ENCODE data around the gene LBR.

Gene LBR

DNA sequence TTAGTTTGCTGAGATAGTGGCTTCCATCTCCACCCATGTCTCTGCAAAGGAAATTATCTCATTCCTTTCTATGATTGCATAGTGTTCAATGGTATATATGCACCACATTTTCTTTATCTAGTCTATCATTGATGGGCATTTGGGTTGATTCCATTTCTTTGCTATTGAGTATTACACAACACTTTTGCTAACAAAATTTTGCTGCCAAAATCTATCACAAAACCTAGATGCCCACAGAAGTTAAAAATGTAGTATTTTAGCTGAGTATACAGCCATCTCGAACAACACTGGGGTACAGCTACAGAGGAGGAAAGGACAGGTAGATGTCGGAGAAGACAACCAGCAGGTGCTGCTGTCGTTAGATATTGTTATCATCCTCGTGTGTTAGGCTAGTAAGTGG is 67.7 kb downstream of the LBR start:
- Histone ChIP-seq H3K27me3 (ENCODE audit: insufficient read depth, insufficient read length) (peaks cover 4% of the 10 kb centered on the region), H3K4me1 (ENCODE audit: insufficient read depth, insufficient read length) (no peaks in the 10 kb centered on the region), H3K36me3 (ENCODE audit: insufficient read depth, insufficient read length, low read length) (no peaks in the 10 kb centered on the region)

DNA sequence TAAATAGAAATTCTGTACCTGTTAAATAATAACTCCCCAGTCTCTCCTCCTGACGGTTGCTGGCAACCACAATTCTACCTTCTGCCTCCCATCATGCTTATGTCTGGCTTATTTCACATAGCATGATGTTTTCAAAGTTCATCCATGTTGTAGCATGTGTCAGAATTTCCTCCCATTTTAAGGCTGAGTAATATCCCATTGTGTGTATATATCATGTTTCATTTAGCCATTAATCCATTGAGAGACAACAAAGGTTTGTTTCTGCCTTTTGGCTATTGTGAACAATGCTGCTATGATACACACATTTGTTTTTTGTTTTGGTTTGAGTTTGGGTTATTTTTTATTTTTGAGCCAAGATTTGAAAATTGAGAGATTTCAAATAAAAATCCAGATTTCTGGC is 72.0 kb downstream of the LBR start:
- no peak overlapping the region for H3K4me3 ChIP-seq (ENCODE audit: insufficient read length, low read depth)
- H3K4me1 ChIP-seq (ENCODE audit: insufficient read depth, insufficient read length): no peaks in the 10 kb centered on the region
- TF ChIP-seq SUZ12 (IDR thresholded peaks at IDR 0.05; ENCODE audit: extremely low read depth, insufficient read depth, insufficient read length) (no peak), YY1 (IDR thresholded peaks at IDR 0.05; ENCODE audit: insufficient read depth, insufficient read length) (no peak), ZNF274 (IDR thresholded peaks at IDR 0.05; ENCODE audit: low read depth, low read length) (no peak)
- H3K9ac ChIP-seq (ENCODE audit: insufficient read length, low read depth): no peak overlapping the region
- no peak for DNase-seq (ENCODE audit: low read depth, low spot score)
- H3K36me3 ChIP-seq (ENCODE audit: insufficient read depth, insufficient read length, low read length): no peaks in the 10 kb centered on the region
- H3K9me3 ChIP-seq (ENCODE audit: insufficient read depth, low read length): no peaks in the 10 kb centered on the region
- H3K27me3 ChIP-seq (ENCODE audit: insufficient read depth, insufficient read length): no peaks in the 10 kb centered on the region

More for the DNA sequence above, 67.7 kb downstream of the LBR start:
- Histone ChIP-seq H3K4me3 (ENCODE audit: insufficient read length, low read depth) (no peak overlapping the region), H3K9ac (ENCODE audit: insufficient read length, low read depth) (no peak overlapping the region), H3K9me3 (ENCODE audit: insufficient read depth, low read length) (no peaks in the 10 kb centered on the region)
- DNase-seq (ENCODE audit: low read depth, low spot score): no peak
- TF ChIP-seq YY1 (IDR thresholded peaks at IDR 0.05; ENCODE audit: insufficient read depth, insufficient read length) (no peak), SUZ12 (IDR thresholded peaks at IDR 0.05; ENCODE audit: extremely low read depth, insufficient read depth, insufficient read length) (no peak), ZNF274 (IDR thresholded peaks at IDR 0.05; ENCODE audit: low read depth, low read length) (no peak)

DNA sequence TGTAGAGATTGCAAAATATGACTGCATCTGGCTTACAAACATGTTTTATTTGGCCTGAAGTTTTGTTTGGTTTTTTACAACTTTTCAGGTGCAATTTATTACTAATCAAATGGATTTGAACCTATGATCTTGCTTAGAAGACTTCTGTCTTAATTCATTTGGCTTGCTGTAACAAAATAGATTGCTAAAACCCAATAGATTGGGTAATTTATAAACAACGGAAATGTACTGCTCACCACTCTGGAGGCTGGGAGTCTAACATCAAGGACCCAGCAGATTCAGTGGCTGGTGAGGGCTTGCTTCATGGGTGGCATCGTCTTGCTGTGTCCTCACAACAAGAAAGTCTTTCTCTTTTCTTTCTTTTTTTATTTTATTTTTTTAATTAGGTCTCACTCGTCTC is 72.9 kb downstream of the LBR start:
- Histone ChIP-seq H3K27me3 (ENCODE audit: insufficient read depth, insufficient read length) (no peaks in the 10 kb centered on the region), H3K36me3 (ENCODE audit: insufficient read depth, insufficient read length, low read length) (no peaks in the 10 kb centered on the region), H3K9me3 (ENCODE audit: insufficient read depth, low read length) (no peaks in the 10 kb centered on the region), H3K4me1 (ENCODE audit: insufficient read depth, insufficient read length) (no peaks in the 10 kb centered on the region), H3K9ac (ENCODE audit: insufficient read length, low read depth) (no peak overlapping the region), H3K4me3 (ENCODE audit: insufficient read length, low read depth) (no peak overlapping the region)
- DNase-seq (ENCODE audit: low read depth, low spot score): no peak
- no peak for TF ChIP-seq SUZ12 (IDR thresholded peaks at IDR 0.05; ENCODE audit: extremely low read depth, insufficient read depth, insufficient read length)
- TF ChIP-seq YY1 (IDR thresholded peaks at IDR 0.05; ENCODE audit: insufficient read depth, insufficient read length): no peak
- TF ChIP-seq ZNF274 (IDR thresholded peaks at IDR 0.05; ENCODE audit: low read depth, low read length): no peak

All from NT2/D1 (cell line).